OCI-LY1 (cell line): ENCODE data around the gene SEL1L3.
"Not testable (repeated sequence)": the region's sequence is repeated elsewhere in the genome, so short reads cannot be mapped to it uniquely, and the experiment has no call there.

Experiments
- EZH2 ChIP-seq: fragments of 200-600 bp; sonication (generic), shearing (Covaris generic); IDR thresholded peaks from 2 replicates; pipeline ENCODE4 v1.8.0; 2017; ENCODE audit warnings: borderline replicate concordance, mixed run types, mild to moderate bottlenecking, antibody characterized with exemption, low read length, moderate library complexity, mixed read lengths
- TF ChIP-seq, protein P1 (sequence below): fragments of 200-600 bp; sonication (generic), shearing (Covaris generic); IDR thresholded peaks from 2 replicates; pipeline ENCODE4 v1.5.1; 2017; ENCODE audit warnings: mild to moderate bottlenecking, antibody characterized with exemption, low read length, moderate library complexity, mixed read lengths

DNA sequence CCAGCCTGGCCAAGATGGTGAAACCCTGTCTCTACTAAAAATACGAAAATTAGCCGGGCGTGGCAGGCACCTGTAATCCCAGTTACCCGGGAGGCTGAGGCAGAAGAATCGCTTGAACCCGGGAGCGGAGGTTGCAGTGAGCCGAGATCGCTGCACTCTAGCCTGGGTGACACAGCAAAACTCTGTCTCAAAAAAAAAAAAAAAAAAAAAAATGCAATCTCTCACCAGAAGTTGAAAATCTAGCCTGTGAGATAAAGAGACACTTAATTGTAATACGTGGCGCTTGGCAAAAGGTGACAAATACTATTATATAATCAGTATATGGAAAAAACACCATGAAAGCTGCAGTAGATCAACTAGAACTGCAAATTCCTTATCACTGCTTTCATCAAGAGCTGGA is 43.3 kb upstream of the SEL1L3 start:
- TF ChIP-seq, protein P1, sequence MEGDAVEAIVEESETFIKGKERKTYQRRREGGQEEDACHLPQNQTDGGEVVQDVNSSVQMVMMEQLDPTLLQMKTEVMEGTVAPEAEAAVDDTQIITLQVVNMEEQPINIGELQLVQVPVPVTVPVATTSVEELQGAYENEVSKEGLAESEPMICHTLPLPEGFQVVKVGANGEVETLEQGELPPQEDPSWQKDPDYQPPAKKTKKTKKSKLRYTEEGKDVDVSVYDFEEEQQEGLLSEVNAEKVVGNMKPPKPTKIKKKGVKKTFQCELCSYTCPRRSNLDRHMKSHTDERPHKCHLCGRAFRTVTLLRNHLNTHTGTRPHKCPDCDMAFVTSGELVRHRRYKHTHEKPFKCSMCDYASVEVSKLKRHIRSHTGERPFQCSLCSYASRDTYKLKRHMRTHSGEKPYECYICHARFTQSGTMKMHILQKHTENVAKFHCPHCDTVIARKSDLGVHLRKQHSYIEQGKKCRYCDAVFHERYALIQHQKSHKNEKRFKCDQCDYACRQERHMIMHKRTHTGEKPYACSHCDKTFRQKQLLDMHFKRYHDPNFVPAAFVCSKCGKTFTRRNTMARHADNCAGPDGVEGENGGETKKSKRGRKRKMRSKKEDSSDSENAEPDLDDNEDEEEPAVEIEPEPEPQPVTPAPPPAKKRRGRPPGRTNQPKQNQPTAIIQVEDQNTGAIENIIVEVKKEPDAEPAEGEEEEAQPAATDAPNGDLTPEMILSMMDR = not testable (repeated sequence)
- not testable (repeated sequence) for TF ChIP-seq EZH2
